ENCODE results near the gene IRAK2.
"Not testable (repeated sequence)": the region's sequence is repeated elsewhere in the genome, so short reads cannot be mapped to it uniquely, and the experiment has no call there.

Gene IRAK2

DNA sequence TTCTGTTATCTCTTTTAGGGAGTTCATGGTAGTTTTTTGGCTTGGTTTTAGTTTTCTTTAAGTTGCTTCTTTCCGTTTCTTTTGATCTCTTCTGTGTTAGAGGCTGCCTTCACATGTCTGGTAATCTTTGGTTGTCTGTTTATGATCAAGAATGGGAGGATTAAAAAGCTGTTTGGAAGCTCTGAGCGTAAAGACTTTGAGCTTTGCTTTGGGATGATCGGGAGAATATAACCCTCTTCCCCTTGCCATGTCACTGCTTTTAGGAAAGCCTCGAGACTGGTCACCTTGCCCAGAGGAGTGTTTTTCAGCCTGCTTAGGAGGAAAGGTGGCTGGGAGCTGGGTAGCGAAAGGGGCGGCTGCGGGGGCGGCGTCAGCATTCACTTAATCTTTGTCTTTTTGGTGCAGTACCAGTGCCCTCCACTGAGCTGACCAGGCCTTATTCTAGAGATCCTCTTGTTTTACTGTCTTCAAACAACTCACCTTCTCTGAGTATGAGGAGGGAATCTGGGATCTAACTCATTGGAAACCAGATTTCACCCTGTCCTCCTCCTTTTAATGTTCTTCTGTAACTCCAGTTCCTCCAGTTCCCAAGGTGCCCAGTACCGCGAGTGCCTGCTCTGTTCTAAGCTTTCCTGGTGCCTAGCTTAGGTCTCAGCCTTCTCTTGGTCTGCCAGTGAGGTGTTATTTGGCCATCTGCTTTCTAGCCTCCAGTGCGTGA, 99.1 kb downstream of the IRAK2 start:
- Histone ChIP-seq H3K36me3 (ENCODE audit: control insufficient read depth in 4 of 4, insufficient read depth in 4 of 4, low read length in 3 of 4) (peaks cover 21 to 68% (median 45%) of the 10 kb centered on the region in 4 experiments), H3K4me3 (ENCODE audit: control insufficient read depth in 1 of 7, extremely low read depth in 1 of 7, insufficient read depth in 4 of 7, low read depth in 2 of 7, low read length in 6 of 7) (no peak overlapping the region), H3K27ac (ENCODE audit: insufficient read depth in 1 of 2, low read depth in 1 of 2, low read length in 2 of 2, poor library complexity in 1 of 2, severe bottlenecking in 2 of 2) (no peak overlapping the region), H3K9me3 (ENCODE audit: control extremely low read depth in 1 of 5, control insufficient read depth in 4 of 5, insufficient read depth in 2 of 5, low read depth in 1 of 5, low read length in 4 of 5) (no peaks in the 10 kb centered on the region), H3K27me3 (replicated peaks in 2 of 5; ENCODE audit: control insufficient read depth in 4 of 5, insufficient read depth in 5 of 5, low read length in 4 of 5) (no peaks in the 10 kb centered on the region), H3K4me1 (ENCODE audit: control extremely low read depth in 1 of 4, control insufficient read depth in 4 of 4, insufficient read depth in 4 of 4, low read length in 3 of 4) (peaks cover 0 to 8% (median 1%) of the 10 kb centered on the region in 4 experiments)
- ChIA-PET POLR2A (interaction anchor here (0.6 to 0.9 kb wide), 2 partner anchors 8 to 78 kb away, joined by 3 to 4 read pairs; no protein-coding TSS in a partner anchor), CTCF (interaction anchor here (0.7 to 3.2 kb wide), 14 partner anchors 9 to 530 kb away, joined by 3 to 19 read pairs (median 4); no protein-coding TSS in a partner anchor)
- DNase-seq = peak; percentile 27 to 60 (median 56)
- WGBS (ENCODE audit: insufficient coverage) = 92% methylated on average over 8 of the region's 12 CpGs

DNA sequence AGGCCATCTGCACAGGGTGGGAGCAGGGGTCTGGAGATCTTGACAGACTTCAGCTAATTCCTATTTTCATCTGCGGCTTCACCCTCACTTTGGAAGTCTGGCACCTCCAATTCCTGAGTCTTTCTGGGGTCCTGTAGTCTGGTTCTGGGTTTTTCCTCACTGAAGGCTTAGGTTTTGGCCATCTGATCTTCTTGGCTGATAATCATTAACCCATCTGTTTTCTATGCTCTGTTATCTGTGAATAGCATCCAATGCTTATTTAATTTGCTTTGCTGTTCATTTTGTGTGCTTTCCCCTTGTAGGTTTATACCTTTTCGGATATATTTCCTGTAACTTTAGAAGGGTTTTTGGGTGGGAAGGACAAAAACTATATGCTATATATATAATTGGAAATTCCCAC, 101.1 kb downstream of the IRAK2 start:
- Histone ChIP-seq H3K4me3 (ENCODE audit: control insufficient read depth in 1 of 7, extremely low read depth in 1 of 7, insufficient read depth in 4 of 7, low read depth in 2 of 7, low read length in 6 of 7) (no peak overlapping the region), H3K4me1 (ENCODE audit: control extremely low read depth in 1 of 4, control insufficient read depth in 4 of 4, insufficient read depth in 4 of 4, low read length in 3 of 4) (peaks cover 0 to 8% (median 1%) of the 10 kb centered on the region in 4 experiments), H3K36me3 (ENCODE audit: control insufficient read depth in 4 of 4, insufficient read depth in 4 of 4, low read length in 3 of 4) (peaks cover 20 to 71% (median 50%) of the 10 kb centered on the region in 4 experiments), H3K9me3 (ENCODE audit: control extremely low read depth in 1 of 5, control insufficient read depth in 4 of 5, insufficient read depth in 2 of 5, low read depth in 1 of 5, low read length in 4 of 5) (no peaks in the 10 kb centered on the region), H3K27ac (ENCODE audit: insufficient read depth in 1 of 2, low read depth in 1 of 2, low read length in 2 of 2, poor library complexity in 1 of 2, severe bottlenecking in 2 of 2) (no peak overlapping the region), H3K27me3 (replicated peaks in 2 of 5; ENCODE audit: control insufficient read depth in 4 of 5, insufficient read depth in 5 of 5, low read length in 4 of 5) (no peaks in the 10 kb centered on the region)
- WGBS (ENCODE audit: insufficient coverage) = 100% methylated on average over 1 of the region's 2 CpGs
- POLR2A ChIA-PET = interaction anchor here (0.7 to 1.1 kb wide), 2 partner anchors 44 to 77 kb away, joined by 3 read pairs; no protein-coding TSS in a partner anchor
- CTCF ChIA-PET = interaction anchor here (1.3 kb wide), 1 partner anchor 21 kb away, joined by 4 read pairs; no protein-coding TSS in a partner anchor
- DNase-seq = no peak

DNA sequence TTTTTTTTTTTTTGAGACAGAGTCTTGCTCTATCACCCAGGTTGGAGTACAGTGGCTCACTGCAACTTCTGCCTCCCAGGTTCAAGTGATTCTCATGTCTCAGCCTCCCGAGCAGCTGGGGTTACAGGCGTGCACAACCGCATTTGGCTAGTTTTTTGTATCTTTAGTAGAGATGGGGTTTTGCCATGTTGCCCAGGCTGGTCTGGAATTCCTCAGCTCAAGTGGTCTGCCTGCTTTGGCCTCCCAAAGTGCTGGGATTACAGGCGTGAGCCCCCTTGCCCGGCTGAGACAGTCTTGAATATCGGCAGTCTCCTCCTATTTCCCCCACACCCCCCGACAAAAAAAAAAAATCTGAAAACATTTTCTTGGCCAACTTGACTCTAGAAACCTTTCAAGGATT, 102.2 kb downstream of the IRAK2 start:
- H3K4me1 ChIP-seq (ENCODE audit: control extremely low read depth in 1 of 4, control insufficient read depth in 4 of 4, insufficient read depth in 4 of 4, low read length in 3 of 4); H3K27ac ChIP-seq (ENCODE audit: insufficient read depth in 1 of 2, low read depth in 1 of 2, low read length in 2 of 2, poor library complexity in 1 of 2, severe bottlenecking in 2 of 2); H3K9me3 ChIP-seq (ENCODE audit: control extremely low read depth in 1 of 5, control insufficient read depth in 4 of 5, insufficient read depth in 2 of 5, low read depth in 1 of 5, low read length in 4 of 5); DNase-seq; POLR2A ChIA-PET; H3K4me3 ChIP-seq (ENCODE audit: control insufficient read depth in 1 of 7, extremely low read depth in 1 of 7, insufficient read depth in 4 of 7, low read depth in 2 of 7, low read length in 6 of 7); H3K27me3 ChIP-seq (replicated peaks in 2 of 5; ENCODE audit: control insufficient read depth in 4 of 5, insufficient read depth in 5 of 5, low read length in 4 of 5): not testable (repeated sequence)
- CTCF ChIA-PET = interaction anchor here (0.6 kb wide), 1 partner anchor 99 kb away, joined by 3 read pairs; no protein-coding TSS in a partner anchor
- H3K36me3 ChIP-seq (ENCODE audit: control insufficient read depth in 4 of 4, insufficient read depth in 4 of 4, low read length in 3 of 4) = peaks cover 15 to 70% (median 50%) of the 10 kb centered on the region in 4 experiments
- 100% methylated on average over 1 of the region's 7 CpGs for WGBS (ENCODE audit: insufficient coverage)

DNA sequence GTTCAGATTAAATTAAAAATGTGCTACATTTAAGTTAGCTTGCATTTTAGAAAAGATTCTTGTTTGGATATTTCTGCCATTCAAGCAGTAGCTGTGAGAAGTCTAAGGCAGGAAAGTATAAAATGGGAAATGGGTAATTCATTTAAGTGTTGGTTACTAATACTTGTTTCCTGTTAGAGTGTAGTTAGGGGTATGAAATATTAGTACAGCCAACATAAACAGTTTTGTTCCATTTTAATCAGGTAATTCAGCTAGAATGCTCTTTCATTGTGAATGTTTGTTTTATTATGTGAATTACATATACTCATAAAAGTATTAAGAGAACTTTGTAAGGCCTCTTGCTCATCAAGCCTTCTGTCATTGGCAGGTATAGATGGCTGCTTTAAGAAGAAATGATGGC, 103.4 kb downstream of the IRAK2 start:
- CTCF ChIA-PET = interaction anchor here (0.8 to 2.9 kb wide), 2 partner anchors 10 to 19 kb away, joined by 4 to 7 read pairs; no protein-coding TSS in a partner anchor
- Histone ChIP-seq H3K27me3 (replicated peaks in 2 of 5; ENCODE audit: control insufficient read depth in 4 of 5, insufficient read depth in 5 of 5, low read length in 4 of 5) (no peaks in the 10 kb centered on the region), H3K36me3 (ENCODE audit: control insufficient read depth in 4 of 4, insufficient read depth in 4 of 4, low read length in 3 of 4) (peaks cover 13 to 72% (median 46%) of the 10 kb centered on the region in 4 experiments), H3K9me3 (ENCODE audit: control extremely low read depth in 1 of 5, control insufficient read depth in 4 of 5, insufficient read depth in 2 of 5, low read depth in 1 of 5, low read length in 4 of 5) (no peaks in the 10 kb centered on the region), H3K4me3 (ENCODE audit: control insufficient read depth in 1 of 7, extremely low read depth in 1 of 7, insufficient read depth in 4 of 7, low read depth in 2 of 7, low read length in 6 of 7) (no peak overlapping the region), H3K4me1 (ENCODE audit: control extremely low read depth in 1 of 4, control insufficient read depth in 4 of 4, insufficient read depth in 4 of 4, low read length in 3 of 4) (peaks cover 2 to 12% (median 5%) of the 10 kb centered on the region in 4 experiments), H3K27ac (ENCODE audit: insufficient read depth in 1 of 2, low read depth in 1 of 2, low read length in 2 of 2, poor library complexity in 1 of 2, severe bottlenecking in 2 of 2) (no peak overlapping the region)
- POLR2A ChIA-PET = interaction anchor here (0.7 kb wide), 1 partner anchor 175 kb away, joined by 3 read pairs; no protein-coding TSS in a partner anchor
- no peak for DNase-seq

DNA sequence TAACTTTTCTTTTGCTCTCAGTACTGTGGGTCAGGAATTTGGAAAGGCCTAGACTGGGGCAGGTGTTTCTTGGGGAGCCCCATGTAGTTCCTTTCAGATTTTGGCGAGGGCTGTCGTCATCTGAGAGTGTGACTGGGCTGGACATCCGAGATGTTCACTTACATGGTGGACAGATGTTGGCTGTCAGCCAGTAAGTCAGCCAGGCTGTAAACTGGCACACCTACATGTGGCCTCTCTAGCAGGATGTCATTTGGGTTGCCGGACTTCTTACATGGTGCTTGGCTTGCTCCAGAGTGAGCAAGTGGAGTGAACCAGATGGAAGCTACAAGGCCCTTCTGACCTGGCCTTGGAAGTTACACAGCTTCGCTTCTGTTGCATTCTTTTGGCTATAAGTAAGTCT, 104.2 kb downstream of the IRAK2 start:
- H3K9me3 ChIP-seq (ENCODE audit: control extremely low read depth in 1 of 5, control insufficient read depth in 4 of 5, insufficient read depth in 2 of 5, low read depth in 1 of 5, low read length in 4 of 5) = no peaks in the 10 kb centered on the region
- ChIA-PET CTCF (interaction anchor here (0.6 to 2.9 kb wide), 4 partner anchors 11 to 593 kb away, joined by 3 to 7 read pairs (median 5); no protein-coding TSS in a partner anchor), POLR2A (no interaction called here)
- no peak for DNase-seq
- 92% methylated on average over 5 of the region's 5 CpGs for WGBS (ENCODE audit: insufficient coverage)
- H3K4me3 ChIP-seq (ENCODE audit: control insufficient read depth in 1 of 7, extremely low read depth in 1 of 7, insufficient read depth in 4 of 7, low read depth in 2 of 7, low read length in 6 of 7) = no peak overlapping the region
- H3K36me3 ChIP-seq (ENCODE audit: control insufficient read depth in 4 of 4, insufficient read depth in 4 of 4, low read length in 3 of 4) = peaks cover 13 to 70% (median 44%) of the 10 kb centered on the region in 4 experiments
- no peak overlapping the region for H3K27ac ChIP-seq (ENCODE audit: insufficient read depth in 1 of 2, low read depth in 1 of 2, low read length in 2 of 2, poor library complexity in 1 of 2, severe bottlenecking in 2 of 2)
- no peaks in the 10 kb centered on the region for H3K27me3 ChIP-seq (replicated peaks in 2 of 5; ENCODE audit: control insufficient read depth in 4 of 5, insufficient read depth in 5 of 5, low read length in 4 of 5)
- H3K4me1 ChIP-seq (ENCODE audit: control extremely low read depth in 1 of 4, control insufficient read depth in 4 of 4, insufficient read depth in 4 of 4, low read length in 3 of 4) = peaks cover 4 to 20% (median 14%) of the 10 kb centered on the region in 4 experiments

DNA sequence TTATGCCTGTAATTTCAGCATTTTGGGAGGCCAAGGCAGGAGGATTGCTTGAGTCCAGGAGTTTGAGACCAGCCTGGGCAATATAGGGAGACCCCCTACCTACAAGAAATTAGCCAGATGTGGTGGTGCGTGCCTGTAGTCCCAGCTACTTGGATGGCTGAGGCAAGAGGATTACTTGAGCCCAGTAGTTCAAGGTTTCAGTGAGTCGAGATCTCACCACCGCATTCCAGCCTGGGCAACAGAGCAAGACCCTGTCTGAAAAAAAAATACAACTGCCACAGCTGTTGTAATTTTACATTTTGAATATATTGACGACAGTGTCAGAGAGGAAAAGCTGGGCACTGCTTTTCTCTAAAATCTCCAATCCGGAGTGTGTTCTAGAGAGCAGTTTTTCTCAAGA, 104.7 kb downstream of the IRAK2 start:
- H3K36me3 ChIP-seq (ENCODE audit: control insufficient read depth in 4 of 4, insufficient read depth in 4 of 4, low read length in 3 of 4) = peaks cover 13 to 67% (median 42%) of the 10 kb centered on the region in 4 experiments

More for the DNA sequence above, 104.7 kb downstream of the IRAK2 start:
- ChIA-PET CTCF (interaction anchor here (0.6 to 2.9 kb wide), 3 partner anchors 11 to 594 kb away, joined by 3 to 7 read pairs (median 6); no protein-coding TSS in a partner anchor), POLR2A (interaction anchor here (0.5 to 1.0 kb wide), 2 partner anchors 15 to 1577 kb away, joined by 3 read pairs; no protein-coding TSS in a partner anchor)
- Histone ChIP-seq H3K4me1 (ENCODE audit: control extremely low read depth in 1 of 4, control insufficient read depth in 4 of 4, insufficient read depth in 4 of 4, low read length in 3 of 4) (peaks cover 9 to 25% (median 19%) of the 10 kb centered on the region in 4 experiments), H3K4me3 (ENCODE audit: control insufficient read depth in 1 of 7, extremely low read depth in 1 of 7, insufficient read depth in 4 of 7, low read depth in 2 of 7, low read length in 6 of 7) (no peak overlapping the region), H3K27ac (ENCODE audit: insufficient read depth in 1 of 2, low read depth in 1 of 2, low read length in 2 of 2, poor library complexity in 1 of 2, severe bottlenecking in 2 of 2) (no peak overlapping the region), H3K27me3 (replicated peaks in 2 of 5; ENCODE audit: control insufficient read depth in 4 of 5, insufficient read depth in 5 of 5, low read length in 4 of 5) (no peaks in the 10 kb centered on the region), H3K9me3 (ENCODE audit: control extremely low read depth in 1 of 5, control insufficient read depth in 4 of 5, insufficient read depth in 2 of 5, low read depth in 1 of 5, low read length in 4 of 5) (no peaks in the 10 kb centered on the region)
- no peak for DNase-seq
- 92% methylated on average over 5 of the region's 5 CpGs for WGBS (ENCODE audit: insufficient coverage)

All from common myeloid progenitor, CD34-positive (primary cell).